Esophagus muscularis mucosa (tissue), 4 donors: ENCODE results near the gene HNRNPA2B1. TPM values are rescaled to one million over a fixed set of nuclear protein-coding genes. Genes with fewer than 3 reads are reported as not detected.

Experiments
- DNase-seq: peaks from one replicate; pipeline ENCODE4 v3.0.0-alpha.2; 2017; ENCODE audit errors: extremely low spot score
- H3K27ac ChIP-seq, 4 donors: fragments of 200-600 bp; sonication (generic); replicated peaks in 1 of 4; 1 replicate in 3 of 4; 2 replicates in 1 of 4; pipeline ENCODE4 v1.5.1; 2016 to 2019; ENCODE audit warnings: mild to moderate bottlenecking in 1 of 4
- H3K27me3 ChIP-seq, 4 donors: fragments of 200-600 bp; sonication (generic); one replicate each; pipeline versions ENCODE4 v1.5.1 to v1.6.0; 2016 to 2019
- H3K36me3 ChIP-seq, 4 donors: fragments of 200-600 bp; sonication (generic); one replicate each; pipeline ENCODE4 v1.5.1; 2016 to 2019
- H3K4me1 ChIP-seq, 4 donors: fragments of 200-600 bp; sonication (generic); one replicate each; pipeline ENCODE4 v1.5.1; 2016 to 2019
- H3K4me3 ChIP-seq, 4 donors: fragments of 200-600 bp; sonication (generic); 1 replicate in 2 of 4; 2 replicates in 2 of 4; pipeline ENCODE4 v1.5.1; 2016 to 2019; ENCODE audit warnings: mild to moderate bottlenecking in 4 of 4, moderate library complexity in 1 of 4
- H3K9me3 ChIP-seq, 4 donors: fragments of 200-600 bp; sonication (generic); 1 replicate in 3 of 4; 2 replicates in 1 of 4; pipeline ENCODE4 v1.5.1; 2016 to 2019
- CTCF ChIP-seq, 3 experiments: fragments of 200-600 bp in 2 of 3; fragments of 450-650 bp in 1 of 3; sonication (generic) in 2 of 3; IDR thresholded peaks; one replicate each; pipeline ENCODE4 v1.5.1; 2017 to 2019; ENCODE audit warnings: antibody characterized with exemption in 3 of 3, mild to moderate bottlenecking in 2 of 3, moderate library complexity in 1 of 3
- EP300 ChIP-seq: sonication (generic); formaldehyde crosslinking; IDR thresholded peaks from one replicate; pipeline ENCODE4 v1.6.1; 2017; ENCODE audit warnings: antibody characterized with exemption
- POLR2A ChIP-seq: fragments of 450-650 bp; IDR thresholded peaks from one replicate; pipeline ENCODE4 v1.6.1; 2017; ENCODE audit warnings: antibody characterized with exemption, moderate library complexity, mild to moderate bottlenecking, low read depth
- POLR2AphosphoS5 ChIP-seq, 2 donors: sonication (generic); formaldehyde crosslinking; IDR thresholded peaks; one replicate each; pipeline ENCODE4 v1.6.1; 2017; ENCODE audit warnings: antibody characterized with exemption in 2 of 2
- WGBS: methylation state at CpG from one replicate; pipeline ENCODE4 v1.1.5; 2018; 5-methylcytosine and 5-hydroxymethylcytosine counted together
- intact Hi-C: fragments of 100-400 bp; cut with DNase I; formaldehyde crosslinking; loops from one replicate; pipeline ENCODE4 v1.15.1; 2023
- total RNA-seq, 4 donors: library from RNA; depleted of rRNA; stranded (reverse); fragments of >200 nt; gene quantifications; one replicate each; pipeline versions ENCODE4 v1.1.0 to v1.2.1, GENCODE V29; 2016

The HNRNPA2B1 gene
- total RNA-seq, 4 donors from 2014 or later, result 158 to 220 (median 202) TPM

GRCh38 chr7:26147030-26147429 lies 53.5 kb downstream of the HNRNPA2B1 start:
- Histone ChIP-seq H3K4me3 (no peak overlapping the region), H3K9me3 (no peaks in the 10 kb centered on the region), H3K4me1 (peaks cover 0 to 6% (median 5%) of the 10 kb centered on the region in 4 donors), H3K36me3 (no peaks in the 10 kb centered on the region), H3K27me3 (peaks cover 0 to 18% (median 0%) of the 10 kb centered on the region in 4 donors), H3K27ac (no peak overlapping the region)
- 100% methylated on average over 1 of the region's 1 CpG for WGBS
- no peak for DNase-seq
- intact Hi-C loops, result no loop called here
- TF ChIP-seq POLR2AphosphoS5 (IDR thresholded peaks at IDR 0.05), result no peak
- TF ChIP-seq POLR2A, result no peak
- TF ChIP-seq CTCF (IDR thresholded peaks at IDR 0.05), result no peak
- no peak for TF ChIP-seq EP300

- DNase-seq, result no peak
- Histone ChIP-seq H3K9me3 (no peaks in the 10 kb centered on the region), H3K27ac (no peak overlapping the region), H3K4me3 (no peak overlapping the region), H3K27me3 (no peaks in the 10 kb centered on the region), H3K36me3 (no peaks in the 10 kb centered on the region), H3K4me1 (no peaks in the 10 kb centered on the region)
- 84% methylated on average over 4 of the region's 4 CpGs for WGBS
- intact Hi-C loops, result no loop called here
- TF ChIP-seq EP300 (no peak), POLR2AphosphoS5 (IDR thresholded peaks at IDR 0.05) (no peak), CTCF (IDR thresholded peaks at IDR 0.05) (no peak), POLR2A (no peak)
These were observed 55.3 kb downstream of the HNRNPA2B1 start for GRCh38 chr7:26145238-26145637.

GRCh38 chr7:26144184-26145080 lies 56.1 kb downstream of the HNRNPA2B1 start:
- 86% methylated on average over 13 of the region's 13 CpGs for WGBS
- no peaks in the 10 kb centered on the region for H3K27me3 ChIP-seq
- no peaks in the 10 kb centered on the region for H3K9me3 ChIP-seq
- no peak overlapping the region for H3K4me3 ChIP-seq
- DNase-seq, result no peak
- intact Hi-C loops, result no loop called here
- TF ChIP-seq CTCF (IDR thresholded peaks at IDR 0.05), result no peak
- no peak for TF ChIP-seq POLR2A
- no peak for TF ChIP-seq EP300
- no peak for TF ChIP-seq POLR2AphosphoS5 (IDR thresholded peaks at IDR 0.05)
- no peaks in the 10 kb centered on the region for H3K4me1 ChIP-seq
- no peak overlapping the region for H3K27ac ChIP-seq
- no peaks in the 10 kb centered on the region for H3K36me3 ChIP-seq

- Histone ChIP-seq H3K36me3 (no peaks in the 10 kb centered on the region), H3K4me1 (no peaks in the 10 kb centered on the region), H3K4me3 (no peak overlapping the region), H3K9me3 (no peaks in the 10 kb centered on the region), H3K27ac (no peak overlapping the region), H3K27me3 (no peaks in the 10 kb centered on the region)
- intact Hi-C loops, result no loop called here
- no peak for TF ChIP-seq EP300
- TF ChIP-seq CTCF (IDR thresholded peaks at IDR 0.05), result no peak
- no peak for TF ChIP-seq POLR2AphosphoS5 (IDR thresholded peaks at IDR 0.05)
- no peak for TF ChIP-seq POLR2A
- 69% methylated on average over 5 of the region's 5 CpGs for WGBS
- no peak for DNase-seq
These were observed 57.1 kb downstream of the HNRNPA2B1 start for GRCh38 chr7:26143298-26144048.
